Activated CD4-positive, alpha-beta T cell treated with anti-CD3 and anti-CD28 coated beads for 1 hour (primary cell): ENCODE data around the gene OR52L1.

Experiments used
- DNase-seq: peaks from one replicate; pipeline ENCODE4 v3.0.0-alpha.2; 2020

Gene OR52L1

DNA sequence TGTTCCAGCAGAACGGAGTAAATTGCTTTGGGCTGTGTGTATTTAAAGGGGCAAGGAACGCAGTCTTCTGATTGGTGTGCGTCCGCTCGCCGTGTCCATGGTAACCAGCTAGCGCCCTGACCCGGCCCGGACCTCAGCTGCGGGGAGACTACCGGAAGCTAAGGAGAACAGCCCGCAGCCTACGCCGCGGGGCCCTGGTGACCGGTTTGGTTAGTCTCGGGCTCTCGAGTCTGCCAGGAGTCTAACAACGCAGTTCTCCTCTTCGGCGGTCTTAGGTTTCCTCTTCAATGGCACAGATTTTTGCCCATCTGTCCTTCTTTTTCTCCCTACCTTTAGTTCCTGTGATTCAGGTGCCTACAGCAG, 48.2 kb downstream of the OR52L1 start:
- no peak for DNase-seq

DNA sequence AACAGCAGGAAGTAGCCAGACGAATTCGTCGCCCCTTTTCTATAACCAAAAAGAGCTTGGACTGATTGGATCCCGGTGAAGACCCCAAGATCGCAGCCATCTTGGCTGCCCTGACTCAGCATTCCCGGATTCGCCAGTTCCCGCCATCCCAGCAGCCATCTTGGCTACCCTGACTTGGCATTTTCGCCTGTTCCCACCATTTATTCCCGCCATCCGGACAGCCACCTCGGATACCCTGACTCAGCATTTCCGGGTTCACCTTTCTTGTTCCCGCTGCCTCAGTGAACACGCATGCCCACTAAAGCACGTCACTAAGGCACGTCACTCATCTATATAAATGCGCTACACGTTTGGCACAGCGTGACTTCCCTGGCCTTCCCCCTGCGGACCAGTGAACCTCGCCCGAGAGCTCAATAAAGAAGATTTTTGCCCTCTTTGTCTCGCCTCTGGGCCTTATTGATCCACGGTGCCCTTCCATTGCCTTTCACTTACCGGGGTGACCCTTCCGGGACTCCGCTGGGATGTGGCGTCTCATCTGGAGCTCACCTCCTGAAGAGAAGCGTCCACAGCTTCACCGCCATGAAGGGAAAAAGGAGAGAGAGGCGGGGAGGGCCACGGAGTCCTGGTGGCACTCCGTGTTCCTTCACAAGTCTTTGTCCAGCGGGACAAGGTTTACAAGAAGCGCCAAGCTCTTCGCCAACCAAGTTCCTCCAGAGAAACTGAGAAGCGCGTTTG, 48.8 kb downstream of the OR52L1 start:
- no peak for DNase-seq
